ENCODE measurements around the gene BRSK2. TPM values are rescaled to one million over a fixed set of nuclear protein-coding genes. Genes with fewer than 3 reads are reported as not detected.
A peak's percentile ranks its signal among the peaks of the same experiment; 100 is the strongest.

The BRSK2 gene
- total RNA-seq, 1 experiment from 2014 or later = 32.2 TPM

DNA sequence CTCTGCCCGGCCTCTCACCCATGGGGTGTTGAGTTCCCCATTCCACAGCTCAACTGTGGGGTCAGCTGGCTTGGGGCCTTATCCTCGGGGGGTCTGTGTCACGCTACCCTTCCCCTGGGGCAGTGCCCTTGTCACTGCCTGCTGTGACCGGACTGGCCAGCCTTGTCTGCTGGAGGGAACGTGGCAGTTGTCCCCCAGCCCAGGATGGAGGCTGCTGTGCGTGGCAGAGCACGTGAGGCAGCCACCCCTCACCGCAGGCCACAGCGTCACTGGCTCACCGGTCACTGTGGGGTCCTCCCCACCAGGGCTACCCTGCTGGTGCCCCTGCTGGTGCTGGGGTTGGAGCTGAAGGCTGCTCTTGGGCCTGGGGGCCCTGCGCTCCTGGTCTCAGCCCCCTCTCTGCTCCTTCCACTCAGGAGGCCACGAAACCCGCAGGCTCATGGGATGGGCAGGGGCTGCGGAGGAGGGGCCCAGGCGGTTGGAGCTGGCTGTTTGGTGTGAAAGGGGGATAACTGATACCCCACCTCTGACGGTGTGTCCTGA, 13.4 kb downstream of the BRSK2 start:
- Histone ChIP-seq H3K36me3 (ENCODE audit: control insufficient read depth, insufficient read depth, low read length) (no peaks in the 10 kb centered on the region), H3K4me3 (ENCODE audit: low read depth in 2 of 2, low read length in 2 of 2) (no peak overlapping the region), H3K27me3 (ENCODE audit: control insufficient read depth, insufficient read depth, low read length) (no peaks in the 10 kb centered on the region), H3K27ac (ENCODE audit: low read length) (no peak overlapping the region), H3K4me1 (ENCODE audit: control insufficient read depth, insufficient read depth, low read length) (peaks cover 20% of the 10 kb centered on the region), H3K9me3 (ENCODE audit: control insufficient read depth, insufficient read depth, low read depth, low read length) (no peaks in the 10 kb centered on the region)
- no TSS peak for BruUV-seq (replicated peaks)
- intact Hi-C loops (cut with micrococcal nuclease; ENCODE audit: unreplicated experiment) (no loop called here), in situ Hi-C loops (cut with HindIII; ENCODE audit: low pct_unique_long_range_greater_than_20kb, low sequenced_read_pairs) (no loop called here)
- POLR2A ChIA-PET = no interaction called here
- DNase-seq (ENCODE audit: low read depth, low spot score) = no peak
- no peak for ATAC-seq
- TF ChIP-seq SIN3A (IDR thresholded peaks at IDR 0.05; ENCODE audit: borderline replicate concordance, insufficient read depth, low read depth, low read length) (no peak), TCF7L2 (IDR thresholded peaks at IDR 0.05; ENCODE audit: low read depth, low read length) (no peak), POLR2AphosphoS5 (IDR thresholded peaks at IDR 0.05; ENCODE audit: low read depth, low read length) (no peak)
- TF ChIP-seq, protein P1, sequence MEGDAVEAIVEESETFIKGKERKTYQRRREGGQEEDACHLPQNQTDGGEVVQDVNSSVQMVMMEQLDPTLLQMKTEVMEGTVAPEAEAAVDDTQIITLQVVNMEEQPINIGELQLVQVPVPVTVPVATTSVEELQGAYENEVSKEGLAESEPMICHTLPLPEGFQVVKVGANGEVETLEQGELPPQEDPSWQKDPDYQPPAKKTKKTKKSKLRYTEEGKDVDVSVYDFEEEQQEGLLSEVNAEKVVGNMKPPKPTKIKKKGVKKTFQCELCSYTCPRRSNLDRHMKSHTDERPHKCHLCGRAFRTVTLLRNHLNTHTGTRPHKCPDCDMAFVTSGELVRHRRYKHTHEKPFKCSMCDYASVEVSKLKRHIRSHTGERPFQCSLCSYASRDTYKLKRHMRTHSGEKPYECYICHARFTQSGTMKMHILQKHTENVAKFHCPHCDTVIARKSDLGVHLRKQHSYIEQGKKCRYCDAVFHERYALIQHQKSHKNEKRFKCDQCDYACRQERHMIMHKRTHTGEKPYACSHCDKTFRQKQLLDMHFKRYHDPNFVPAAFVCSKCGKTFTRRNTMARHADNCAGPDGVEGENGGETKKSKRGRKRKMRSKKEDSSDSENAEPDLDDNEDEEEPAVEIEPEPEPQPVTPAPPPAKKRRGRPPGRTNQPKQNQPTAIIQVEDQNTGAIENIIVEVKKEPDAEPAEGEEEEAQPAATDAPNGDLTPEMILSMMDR (IDR thresholded peaks at IDR 0.05) = no peak
- TF ChIP-seq, protein P2, sequence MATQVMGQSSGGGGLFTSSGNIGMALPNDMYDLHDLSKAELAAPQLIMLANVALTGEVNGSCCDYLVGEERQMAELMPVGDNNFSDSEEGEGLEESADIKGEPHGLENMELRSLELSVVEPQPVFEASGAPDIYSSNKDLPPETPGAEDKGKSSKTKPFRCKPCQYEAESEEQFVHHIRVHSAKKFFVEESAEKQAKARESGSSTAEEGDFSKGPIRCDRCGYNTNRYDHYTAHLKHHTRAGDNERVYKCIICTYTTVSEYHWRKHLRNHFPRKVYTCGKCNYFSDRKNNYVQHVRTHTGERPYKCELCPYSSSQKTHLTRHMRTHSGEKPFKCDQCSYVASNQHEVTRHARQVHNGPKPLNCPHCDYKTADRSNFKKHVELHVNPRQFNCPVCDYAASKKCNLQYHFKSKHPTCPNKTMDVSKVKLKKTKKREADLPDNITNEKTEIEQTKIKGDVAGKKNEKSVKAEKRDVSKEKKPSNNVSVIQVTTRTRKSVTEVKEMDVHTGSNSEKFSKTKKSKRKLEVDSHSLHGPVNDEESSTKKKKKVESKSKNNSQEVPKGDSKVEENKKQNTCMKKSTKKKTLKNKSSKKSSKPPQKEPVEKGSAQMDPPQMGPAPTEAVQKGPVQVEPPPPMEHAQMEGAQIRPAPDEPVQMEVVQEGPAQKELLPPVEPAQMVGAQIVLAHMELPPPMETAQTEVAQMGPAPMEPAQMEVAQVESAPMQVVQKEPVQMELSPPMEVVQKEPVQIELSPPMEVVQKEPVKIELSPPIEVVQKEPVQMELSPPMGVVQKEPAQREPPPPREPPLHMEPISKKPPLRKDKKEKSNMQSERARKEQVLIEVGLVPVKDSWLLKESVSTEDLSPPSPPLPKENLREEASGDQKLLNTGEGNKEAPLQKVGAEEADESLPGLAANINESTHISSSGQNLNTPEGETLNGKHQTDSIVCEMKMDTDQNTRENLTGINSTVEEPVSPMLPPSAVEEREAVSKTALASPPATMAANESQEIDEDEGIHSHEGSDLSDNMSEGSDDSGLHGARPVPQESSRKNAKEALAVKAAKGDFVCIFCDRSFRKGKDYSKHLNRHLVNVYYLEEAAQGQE (IDR thresholded peaks at IDR 0.05; ENCODE audit: insufficient read depth in 1 of 2, low read depth in 2 of 2, low read length in 1 of 2) = peak in 1 of 2 experiments; percentile 69; a peak in 1 of 4 replicates
- CTCF ChIA-PET = no interaction called here

DNA sequence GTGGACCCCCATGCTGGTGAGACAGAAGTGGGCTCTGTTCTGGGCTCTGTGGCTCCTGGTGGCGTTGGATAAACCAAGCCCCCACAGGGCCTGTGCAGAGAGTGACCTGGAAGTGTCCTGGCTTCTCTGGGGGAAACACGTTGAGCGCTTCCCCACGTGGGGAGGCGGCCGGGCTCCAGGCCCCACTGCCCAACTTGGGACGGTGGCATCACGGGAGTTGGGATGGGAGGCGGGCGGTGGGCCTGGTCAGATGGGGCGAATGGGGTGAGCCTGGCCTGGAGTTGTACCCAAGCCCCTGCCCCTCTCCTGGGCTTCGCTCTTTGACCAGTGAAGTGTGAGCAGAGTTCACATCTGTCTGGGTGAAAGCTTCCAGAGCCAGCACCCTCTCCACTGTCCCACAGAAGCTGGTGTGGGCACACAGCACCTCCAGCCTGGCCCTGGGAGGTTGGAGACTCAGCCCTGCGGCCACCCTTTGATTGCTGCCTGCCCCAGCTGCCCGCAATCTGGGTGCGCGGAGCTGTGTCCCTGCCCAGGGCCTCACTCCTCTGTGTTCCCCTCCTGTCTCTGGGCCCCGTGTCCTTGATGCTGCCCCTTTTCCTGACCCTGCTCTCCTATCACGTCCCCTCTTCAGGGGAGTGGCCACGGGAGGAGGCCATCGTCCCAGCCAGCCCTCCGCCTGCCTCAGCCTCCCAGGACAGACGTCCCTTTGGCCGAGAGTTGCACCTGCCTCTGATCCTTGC, 14.2 kb downstream of the BRSK2 start:
- CTCF ChIA-PET = no interaction called here
- no peak overlapping the region for H3K4me3 ChIP-seq (ENCODE audit: low read depth in 2 of 2, low read length in 2 of 2)
- intact Hi-C loops (cut with micrococcal nuclease; ENCODE audit: unreplicated experiment) = no loop called here
- no peaks in the 10 kb centered on the region for H3K9me3 ChIP-seq (ENCODE audit: control insufficient read depth, insufficient read depth, low read depth, low read length)
- in situ Hi-C loops (cut with HindIII; ENCODE audit: low pct_unique_long_range_greater_than_20kb, low sequenced_read_pairs) = no loop called here
- no peak overlapping the region for H3K27ac ChIP-seq (ENCODE audit: low read length)
- POLR2A ChIA-PET = no interaction called here
- no peaks in the 10 kb centered on the region for H3K36me3 ChIP-seq (ENCODE audit: control insufficient read depth, insufficient read depth, low read length)
- no peak for TF ChIP-seq POLR2AphosphoS5 (IDR thresholded peaks at IDR 0.05; ENCODE audit: low read depth, low read length)
- TF ChIP-seq SIN3A (IDR thresholded peaks at IDR 0.05; ENCODE audit: borderline replicate concordance, insufficient read depth, low read depth, low read length) = no peak
- no peak for TF ChIP-seq TCF7L2 (IDR thresholded peaks at IDR 0.05; ENCODE audit: low read depth, low read length)
- TF ChIP-seq, protein P1 (IDR thresholded peaks at IDR 0.05) = no peak
- TF ChIP-seq, protein P2 (IDR thresholded peaks at IDR 0.05; ENCODE audit: insufficient read depth in 1 of 2, low read depth in 2 of 2, low read length in 1 of 2) = no peak; a peak in 1 of 4 replicates
- peaks cover 20% of the 10 kb centered on the region for H3K4me1 ChIP-seq (ENCODE audit: control insufficient read depth, insufficient read depth, low read length)
- DNase-seq (ENCODE audit: low read depth, low spot score) (no peak), ATAC-seq (peak; percentile 20; the same call in 1 of the 2 replicates)
- H3K27me3 ChIP-seq (ENCODE audit: control insufficient read depth, insufficient read depth, low read length) = no peaks in the 10 kb centered on the region
- BruUV-seq (replicated peaks) = no TSS peak
